Stimulated activated CD4-positive, alpha-beta T cell treated with anti-CD3 and anti-CD28 coated beads, TNF-alpha, amount 100 ng/mL, for 24 hours (primary cell): ENCODE measurements around the gene IFI30.

Experiments used
- DNase-seq, 3 experiments: peaks; one replicate each; pipeline ENCODE4 v3.0.0-alpha.2; 2020; ENCODE audit warnings: low read depth in 3 of 3

IFI30 gene

DNA sequence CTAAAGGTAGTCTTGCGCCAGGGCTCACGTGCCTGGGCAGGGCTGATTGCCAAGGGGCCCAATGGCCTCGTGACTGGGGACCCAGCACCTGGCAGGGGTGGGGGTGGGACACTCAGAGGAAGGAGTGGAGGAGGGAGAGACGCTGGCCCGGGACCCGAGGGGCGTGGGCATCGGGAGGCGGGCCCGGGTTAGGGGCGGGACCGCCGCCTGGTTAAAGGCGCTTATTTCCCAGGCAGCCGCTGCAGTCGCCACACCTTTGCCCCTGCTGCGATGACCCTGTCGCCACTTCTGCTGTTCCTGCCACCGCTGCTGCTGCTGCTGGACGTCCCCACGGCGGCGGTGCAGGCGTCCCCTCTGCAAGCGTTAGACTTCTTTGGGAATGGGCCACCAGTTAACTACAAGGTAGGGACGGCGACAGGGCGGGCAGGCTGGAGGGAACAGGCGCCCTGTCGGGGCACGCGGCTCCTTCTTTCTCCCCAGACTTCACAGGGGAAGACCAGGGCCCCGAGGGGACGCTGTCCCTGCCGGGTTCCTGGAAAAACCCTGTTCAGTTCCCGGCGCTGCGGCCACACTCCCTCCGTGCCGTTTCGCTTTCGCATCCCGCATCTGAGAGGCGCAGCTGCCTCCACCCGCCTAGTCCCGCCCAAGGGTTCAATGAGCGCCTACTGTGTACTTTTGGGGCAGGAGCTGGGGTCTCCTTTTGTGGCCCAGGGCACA, at the start of gene IFI30:
IFI30 (plus strand) TSS at position 242 of the 717 bp plus-strand sequence; CDS start at position 271, 29 bp downstream.
- DNase-seq: peak in 1 of 3 experiments; percentile 67

DNA sequence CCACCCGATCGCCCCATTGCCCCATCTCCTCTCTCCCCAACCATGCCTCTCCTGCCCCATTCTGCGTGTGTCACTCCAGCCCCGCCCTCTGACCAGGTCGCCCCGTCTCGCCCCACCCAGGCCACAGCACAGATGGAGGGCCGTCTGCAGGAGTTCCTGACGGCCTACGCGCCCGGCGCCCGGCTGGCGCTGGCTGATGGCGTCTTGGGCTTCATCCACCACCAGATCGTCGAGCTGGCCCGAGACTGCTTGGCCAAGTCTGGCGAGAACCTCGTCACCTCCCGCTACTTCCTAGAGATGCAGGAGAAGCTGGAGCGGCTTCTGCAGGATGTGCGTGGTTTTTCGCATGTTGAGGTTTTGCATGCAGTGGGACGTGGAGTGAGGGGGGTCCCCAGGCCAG, 49.8 kb upstream of the IFI30 start:
- DNase-seq: no peak

DNA sequence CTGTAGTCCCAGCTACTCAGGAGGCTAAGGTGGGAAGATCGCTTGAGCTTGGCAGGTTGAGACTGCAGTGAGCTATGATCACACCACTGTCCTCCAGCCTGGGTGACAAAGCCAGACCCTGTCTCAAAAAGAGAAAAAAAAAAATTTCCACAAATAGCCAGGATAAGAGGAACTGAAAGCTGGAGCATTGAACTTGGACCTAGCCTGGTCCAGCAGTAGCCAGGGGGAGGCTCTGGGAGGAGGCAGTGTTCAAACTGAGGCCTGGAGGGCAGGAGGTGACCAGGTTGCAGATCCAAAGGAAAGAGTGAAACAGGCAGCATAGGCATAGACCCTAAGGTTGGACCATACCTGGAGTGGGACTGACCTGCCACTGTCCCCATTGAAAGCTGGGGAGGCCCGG, 47.5 kb upstream of the IFI30 start:
- no peak for DNase-seq

DNA sequence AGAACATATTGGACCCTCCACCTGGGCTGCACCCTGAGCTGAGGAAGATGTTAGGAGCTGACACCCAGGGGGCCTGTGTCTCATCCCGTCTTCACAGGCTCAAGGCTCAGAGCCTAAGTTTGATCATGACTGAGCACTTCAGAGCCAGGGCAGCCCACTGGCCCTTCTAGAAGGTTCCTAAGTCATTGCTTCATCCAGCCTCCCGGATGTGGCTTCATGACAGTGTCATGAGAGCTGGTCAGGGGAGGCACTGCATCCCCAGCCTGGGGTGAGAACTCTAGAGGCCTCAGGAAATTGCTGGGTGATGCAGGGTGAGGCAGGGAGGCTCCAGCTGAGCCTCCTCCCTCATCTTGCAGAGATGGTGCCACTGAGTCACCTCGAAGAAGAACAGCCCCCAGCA, 45.6 kb upstream of the IFI30 start:
- no peak for DNase-seq

DNA sequence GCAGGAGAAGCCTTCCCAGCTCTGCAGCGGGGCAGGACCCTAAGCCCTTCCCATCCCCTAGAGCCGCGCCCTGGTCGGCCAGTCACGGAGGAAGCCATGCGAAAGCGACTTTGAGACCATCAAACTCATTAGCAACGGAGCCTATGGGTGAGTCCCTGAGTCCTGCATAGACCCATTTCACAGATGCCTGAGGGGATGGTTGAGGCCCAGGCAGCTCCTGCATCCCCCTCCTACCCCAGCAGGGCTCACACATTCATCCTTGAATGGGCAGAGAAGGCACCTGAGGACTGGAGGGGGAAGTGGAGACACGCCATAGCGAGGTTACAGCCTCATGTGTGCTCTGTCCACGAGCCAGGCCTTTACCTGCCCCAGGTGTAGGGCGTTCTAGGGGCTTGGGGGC, 44.8 kb upstream of the IFI30 start:
- no peak for DNase-seq

DNA sequence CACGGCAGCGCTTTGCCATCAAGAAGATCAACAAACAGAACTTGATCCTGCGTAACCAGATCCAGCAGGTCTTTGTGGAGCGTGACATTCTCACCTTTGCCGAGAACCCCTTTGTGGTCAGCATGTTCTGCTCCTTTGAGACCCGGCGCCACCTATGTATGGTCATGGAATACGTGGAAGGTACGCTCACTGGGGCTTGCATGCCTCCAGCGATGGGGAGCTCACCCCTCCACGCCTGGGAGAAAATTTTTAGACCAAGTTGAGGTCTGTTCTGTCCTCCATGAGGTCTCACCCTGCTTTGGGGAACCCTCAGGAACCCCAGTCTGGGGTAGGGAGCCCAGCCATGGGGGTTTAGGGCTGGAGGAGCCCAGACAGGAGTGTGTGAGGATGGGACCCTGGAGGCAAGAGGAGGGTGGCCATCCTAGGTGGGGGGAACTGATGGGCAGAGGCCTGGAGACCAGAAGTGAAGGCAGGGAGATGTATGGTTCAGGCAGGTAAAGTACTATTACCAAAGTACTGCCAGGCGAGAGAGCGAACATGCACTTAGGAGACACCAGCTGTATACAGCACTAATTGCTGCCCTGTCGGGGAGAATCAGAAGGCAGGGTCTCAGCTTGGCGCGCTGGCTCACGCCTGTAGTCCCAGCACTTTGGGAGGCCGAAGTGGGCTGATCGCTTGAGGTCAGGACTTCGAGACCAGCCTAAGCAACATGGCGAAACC, 42.9 kb upstream of the IFI30 start:
- no peak for DNase-seq

DNA sequence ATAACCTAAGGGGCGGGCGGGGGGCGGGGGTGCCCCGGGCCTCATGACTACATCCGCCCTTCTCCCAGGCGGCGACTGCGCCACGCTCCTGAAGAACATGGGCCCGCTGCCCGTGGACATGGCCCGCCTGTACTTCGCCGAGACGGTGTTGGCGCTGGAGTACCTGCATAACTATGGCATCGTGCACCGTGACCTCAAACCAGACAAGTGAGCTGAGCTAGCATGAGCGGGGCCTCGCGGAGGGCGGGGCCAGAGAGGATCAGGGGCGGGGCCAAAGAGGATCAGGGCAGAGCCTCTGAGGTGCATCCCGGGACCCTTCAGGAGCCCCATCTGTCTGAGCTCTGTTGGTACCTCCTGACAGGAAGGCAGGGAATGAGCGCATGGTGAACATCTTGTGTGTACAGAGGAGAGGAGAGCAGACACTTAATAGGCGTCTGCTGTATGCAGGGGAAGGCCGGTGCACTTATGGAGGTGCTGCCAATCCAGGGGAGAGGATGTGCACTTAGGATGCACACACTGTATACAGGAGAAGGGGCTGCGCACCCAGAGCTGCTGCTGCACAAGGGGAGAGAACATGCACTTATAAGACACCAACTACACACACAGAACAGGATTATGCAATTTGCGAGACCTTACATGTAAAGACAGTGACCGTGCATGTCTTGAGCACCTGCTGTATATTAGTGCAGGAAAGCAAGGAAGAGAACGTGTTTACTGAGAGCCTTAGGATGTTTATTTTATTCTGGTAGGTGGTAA, 41.6 kb upstream of the IFI30 start:
- no peak for DNase-seq

DNA sequence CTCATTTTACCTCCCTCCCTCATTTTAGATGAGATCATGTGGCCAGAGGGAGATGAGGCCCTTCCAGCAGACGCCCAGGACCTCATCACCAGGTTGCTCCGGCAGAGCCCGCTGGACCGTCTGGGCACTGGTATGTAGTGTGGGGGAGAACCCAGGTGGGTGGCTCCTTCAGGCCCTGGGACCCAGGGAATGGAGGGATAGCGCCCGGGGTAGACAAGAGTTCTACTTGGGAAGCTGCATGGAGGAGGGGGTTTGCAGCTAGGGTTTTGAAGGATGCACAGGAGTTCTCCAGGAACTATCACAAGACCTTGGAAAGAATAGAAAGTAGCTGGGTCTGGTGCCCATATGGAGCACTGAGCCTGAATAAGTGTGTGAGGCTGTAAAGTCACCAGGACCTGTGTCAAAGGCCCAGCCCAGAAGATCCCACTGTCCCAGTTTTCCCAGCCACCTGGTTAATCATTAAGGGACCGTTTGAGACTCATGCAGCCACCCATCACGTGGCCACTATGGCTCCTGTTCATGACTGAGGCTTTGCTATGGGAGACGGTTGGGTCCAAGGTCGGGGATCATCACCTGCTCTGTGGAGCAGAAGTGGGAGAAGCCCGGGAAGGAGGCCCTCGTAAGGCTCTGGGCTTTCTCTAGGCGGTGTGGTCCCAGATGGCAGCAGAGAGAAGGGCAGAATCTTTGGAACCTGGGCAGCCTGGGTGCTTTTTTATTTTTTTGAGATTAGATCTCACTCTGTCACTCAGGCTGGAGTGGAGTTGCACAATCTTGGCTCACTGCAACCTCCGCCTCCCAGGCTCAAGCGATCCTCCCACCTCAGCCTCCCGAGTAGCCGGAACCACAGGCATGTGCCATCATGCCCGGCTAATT, 37.7 kb upstream of the IFI30 start:
- DNase-seq: no peak

DNA sequence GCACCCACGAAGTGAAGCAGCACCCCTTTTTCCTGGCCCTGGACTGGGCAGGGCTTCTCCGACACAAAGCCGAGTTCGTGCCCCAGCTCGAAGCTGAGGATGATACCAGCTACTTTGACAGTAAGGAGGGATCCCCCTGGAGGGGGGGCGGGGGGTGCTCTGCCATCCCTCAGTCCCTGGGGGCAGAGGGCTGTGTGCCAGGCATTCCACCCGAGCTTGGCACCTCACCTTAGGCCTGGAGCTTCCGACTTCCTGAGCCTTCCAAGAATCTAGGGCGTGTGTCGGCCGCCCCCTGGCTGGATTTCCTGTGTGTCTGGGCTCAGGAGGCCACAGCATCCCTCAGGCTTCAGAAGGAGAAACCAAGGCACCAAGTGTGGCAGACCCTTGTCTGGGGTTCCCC, 36.4 kb upstream of the IFI30 start:
- DNase-seq: no peak

DNA sequence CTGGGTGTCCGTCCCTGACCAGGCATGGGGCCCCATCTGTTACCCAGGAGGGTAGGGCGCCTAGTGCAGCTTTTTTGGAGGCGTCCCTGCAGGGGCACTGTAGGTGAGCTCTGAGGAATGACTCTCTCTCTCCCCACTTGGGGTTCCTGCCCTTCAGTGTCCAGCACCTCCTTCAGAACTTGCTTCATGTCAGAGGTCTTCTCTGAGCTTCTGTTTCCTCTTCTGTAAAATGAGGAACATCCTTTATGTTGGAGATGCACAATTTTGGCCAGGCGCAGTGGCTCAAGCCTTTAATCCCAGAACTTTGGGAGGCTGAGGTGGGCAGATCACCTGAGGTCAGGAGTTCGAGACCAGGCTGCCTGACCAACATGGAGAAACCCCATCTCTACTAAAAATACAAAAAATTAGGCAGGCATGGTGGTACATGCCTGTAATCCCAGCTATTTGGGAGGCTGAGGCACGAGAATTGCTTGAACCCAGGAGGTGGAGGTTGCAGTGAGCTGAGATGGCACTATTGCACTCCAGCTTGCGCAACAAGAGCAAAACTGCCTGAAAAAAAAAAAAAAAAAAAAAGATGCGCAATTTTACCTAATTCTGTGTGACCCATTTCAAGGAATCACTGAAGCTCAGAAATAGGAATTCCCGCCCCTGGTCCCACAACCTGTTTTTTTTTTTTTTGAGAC, 35.8 kb upstream of the IFI30 start:
- no peak for DNase-seq

DNA sequence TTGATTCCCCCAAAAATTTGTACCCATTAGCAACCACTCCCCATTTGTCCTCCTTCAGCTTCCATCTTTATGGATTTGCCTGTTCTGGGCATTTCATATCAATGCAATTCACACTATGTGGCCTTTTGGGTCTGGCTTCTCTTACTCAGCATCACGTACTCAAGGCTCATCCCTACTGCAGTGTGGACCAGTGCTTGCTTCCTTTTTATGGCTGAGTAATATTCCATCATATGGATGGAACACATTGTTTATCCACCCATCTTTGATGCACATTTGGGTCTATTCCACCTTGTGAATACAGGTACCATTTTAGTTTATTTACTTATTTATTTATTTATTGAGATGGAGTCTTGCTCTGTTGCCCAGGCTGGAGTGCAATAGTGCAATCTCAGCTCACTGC, 33.1 kb upstream of the IFI30 start:
- DNase-seq: no peak

DNA sequence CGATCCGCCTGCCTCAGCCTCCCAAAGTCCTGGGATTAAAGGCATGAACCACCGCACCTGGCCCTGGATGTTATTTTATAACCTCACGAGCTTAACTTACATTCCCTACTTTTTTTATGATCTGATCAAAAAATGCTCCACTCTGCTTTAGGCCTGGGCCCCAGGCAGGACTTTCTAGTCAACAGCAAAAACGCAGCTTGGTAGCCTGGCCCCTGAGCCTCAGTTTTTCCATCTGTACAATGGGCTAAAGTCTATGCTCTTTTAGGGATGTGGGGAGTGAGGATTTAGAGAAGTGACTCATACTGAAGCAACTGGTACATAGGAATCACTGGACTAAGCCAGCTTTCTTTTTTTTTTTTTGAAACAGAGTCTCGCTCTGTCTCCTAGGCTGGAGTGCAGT, 32.6 kb upstream of the IFI30 start:
- DNase-seq: no peak

DNA sequence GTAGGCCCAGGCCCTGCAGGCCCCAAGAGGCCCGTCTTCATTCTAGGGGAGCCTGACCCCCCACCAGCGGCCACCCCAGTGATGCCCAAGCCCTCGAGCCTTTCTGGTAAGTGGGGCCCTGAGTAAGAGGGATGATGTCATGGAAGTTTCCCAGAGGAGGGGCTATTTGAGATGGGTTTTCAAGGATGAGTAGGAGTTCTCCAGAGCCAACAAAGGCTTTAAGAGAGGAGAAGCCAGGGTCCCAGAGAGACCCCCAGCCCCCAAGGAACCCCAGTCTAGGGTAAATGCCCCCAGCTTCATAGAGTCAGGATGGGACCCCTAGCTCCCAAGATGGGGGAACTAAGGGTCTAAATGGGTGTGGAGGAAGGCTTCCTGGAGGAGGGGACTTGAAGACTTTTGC, 29.7 kb upstream of the IFI30 start:
- DNase-seq: no peak

DNA sequence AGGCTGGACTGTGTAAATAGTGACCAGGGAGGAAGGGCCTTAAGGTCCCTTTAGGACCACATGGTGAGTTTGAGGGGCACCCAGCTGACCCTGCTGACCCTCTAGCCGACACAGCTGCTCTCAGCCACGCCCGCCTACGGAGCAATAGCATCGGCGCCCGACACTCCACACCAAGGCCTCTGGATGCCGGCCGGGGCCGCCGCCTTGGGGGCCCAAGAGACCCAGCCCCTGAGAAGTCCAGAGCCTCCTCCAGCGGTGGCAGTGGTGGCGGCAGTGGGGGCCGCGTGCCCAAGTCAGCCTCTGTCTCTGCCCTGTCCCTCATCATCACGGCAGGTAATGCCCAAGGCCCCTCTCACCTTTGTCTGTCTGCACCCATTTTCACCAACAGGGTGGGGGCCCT, 29.3 kb upstream of the IFI30 start:
- DNase-seq: no peak

DNA sequence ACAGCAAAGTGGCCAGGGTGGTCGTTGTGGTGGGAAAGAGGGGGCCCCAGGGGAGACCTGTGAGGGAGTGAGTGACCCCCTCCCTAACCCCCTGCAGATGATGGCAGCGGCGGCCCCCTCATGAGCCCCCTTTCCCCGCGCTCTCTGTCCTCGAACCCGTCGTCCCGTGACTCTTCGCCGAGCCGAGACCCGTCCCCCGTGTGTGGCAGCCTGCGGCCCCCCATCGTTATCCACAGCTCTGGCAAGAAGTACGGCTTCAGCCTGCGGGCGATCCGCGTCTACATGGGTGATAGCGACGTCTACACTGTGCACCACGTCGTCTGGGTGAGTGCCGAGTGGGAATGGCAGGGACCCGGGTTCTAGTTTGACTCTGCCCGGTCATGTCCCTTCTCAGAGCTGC, 28.7 kb upstream of the IFI30 start:
- no peak for DNase-seq

DNA sequence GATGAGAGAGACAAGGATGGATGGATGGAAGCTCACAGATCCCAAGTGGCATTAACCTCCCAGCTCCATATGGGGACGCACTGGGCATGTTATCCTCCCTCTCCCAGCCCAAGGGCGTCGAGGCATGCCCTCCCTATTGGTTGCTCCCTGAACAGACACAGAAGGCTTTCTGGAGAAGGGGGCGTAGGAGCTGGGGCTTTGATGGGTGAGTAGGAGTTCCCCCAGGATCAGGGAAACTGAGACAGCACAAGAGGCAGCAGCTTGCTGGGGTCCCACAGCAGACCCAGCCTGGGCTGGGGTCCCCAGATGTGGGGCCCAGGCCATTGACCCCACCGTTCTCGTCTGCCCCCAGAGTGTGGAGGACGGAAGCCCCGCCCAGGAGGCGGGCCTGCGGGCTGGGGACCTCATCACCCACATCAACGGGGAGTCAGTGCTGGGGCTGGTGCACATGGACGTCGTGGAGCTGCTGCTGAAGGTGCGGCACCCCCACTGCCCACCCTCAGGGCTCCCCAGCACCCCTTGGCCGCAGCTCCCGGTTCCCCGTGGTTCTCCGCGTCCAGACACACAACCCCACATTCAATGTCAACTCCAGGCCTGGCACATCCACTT, 28.1 kb upstream of the IFI30 start:
- DNase-seq: no peak

DNA sequence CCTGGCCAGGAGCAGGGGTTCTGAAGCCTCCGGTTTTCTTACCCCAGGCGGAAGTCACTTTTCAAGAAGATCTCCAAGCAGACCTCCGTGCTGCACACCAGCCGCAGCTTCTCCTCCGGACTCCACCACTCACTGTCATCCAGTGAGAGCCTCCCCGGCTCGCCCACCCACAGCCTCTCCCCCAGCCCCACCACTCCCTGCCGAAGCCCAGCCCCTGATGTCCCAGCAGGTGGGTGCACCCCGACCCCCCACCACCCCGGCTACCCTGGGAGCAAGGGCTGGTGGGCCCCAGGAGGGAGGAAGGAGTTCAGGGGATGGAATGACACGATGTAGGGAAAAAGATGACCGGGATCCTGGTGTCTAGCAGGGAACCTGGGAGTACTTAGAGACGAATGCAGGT, 26.2 kb upstream of the IFI30 start:
- no peak for DNase-seq

DNA sequence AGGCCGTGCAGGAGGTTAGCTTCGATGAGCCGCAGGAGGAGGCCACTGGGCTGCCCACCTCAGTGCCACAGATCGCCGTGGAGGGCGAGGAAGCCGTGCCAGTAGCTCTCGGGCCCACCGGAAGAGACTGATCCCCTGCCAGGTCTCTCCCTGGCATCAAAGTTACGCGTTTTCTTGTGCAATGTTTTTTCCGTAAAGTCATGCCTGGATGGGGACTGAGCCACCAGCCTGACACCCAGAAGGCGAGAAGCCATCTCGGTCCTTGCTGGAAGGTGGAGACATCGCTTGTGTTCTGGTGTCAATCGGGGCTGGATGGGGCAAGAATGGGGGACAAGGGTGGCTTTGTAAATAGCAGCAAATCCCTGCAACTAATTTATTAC, 24.0 kb upstream of the IFI30 start:
- no peak for DNase-seq

DNA sequence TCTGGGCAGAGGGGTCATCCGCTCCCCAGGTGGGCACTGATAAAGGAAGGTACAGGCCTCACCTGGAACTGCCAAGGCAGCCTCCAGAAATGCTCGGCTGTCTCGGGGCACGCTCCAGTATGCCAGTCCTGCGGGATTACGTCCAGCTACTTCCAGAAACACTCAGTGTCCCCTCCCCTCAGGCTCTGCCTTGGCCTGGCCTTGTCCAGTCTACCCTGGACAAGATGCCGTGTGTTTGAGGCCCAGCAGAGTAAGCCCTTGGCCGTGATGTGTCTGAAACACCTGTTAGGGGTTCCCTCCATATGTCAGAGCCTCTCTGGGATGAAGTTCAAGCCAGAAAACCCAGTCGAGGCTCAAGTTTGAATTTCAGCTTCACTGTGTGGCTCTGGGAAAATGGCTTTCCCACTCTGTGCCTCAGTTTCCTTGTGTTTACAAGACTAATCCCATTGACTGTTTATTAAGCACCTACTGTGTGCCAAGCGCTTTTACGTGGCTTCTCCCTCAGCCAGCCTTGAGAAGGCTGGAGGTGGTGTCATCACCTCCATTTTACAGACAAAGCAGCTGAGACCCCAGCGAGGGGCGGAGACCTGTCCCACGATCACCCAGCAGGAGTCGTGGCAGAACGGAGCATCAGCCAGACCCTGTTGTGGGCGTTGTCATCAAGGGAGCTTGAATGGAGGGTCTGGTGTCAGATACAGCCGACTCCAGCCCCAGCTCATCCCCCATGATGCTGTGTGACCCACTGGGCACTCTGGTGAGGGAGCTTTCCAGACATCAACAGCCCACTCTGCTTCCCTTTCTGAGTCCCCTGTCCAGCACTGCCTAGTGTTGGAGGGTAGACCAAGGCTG, 22.6 kb upstream of the IFI30 start:
- no peak for DNase-seq

DNA sequence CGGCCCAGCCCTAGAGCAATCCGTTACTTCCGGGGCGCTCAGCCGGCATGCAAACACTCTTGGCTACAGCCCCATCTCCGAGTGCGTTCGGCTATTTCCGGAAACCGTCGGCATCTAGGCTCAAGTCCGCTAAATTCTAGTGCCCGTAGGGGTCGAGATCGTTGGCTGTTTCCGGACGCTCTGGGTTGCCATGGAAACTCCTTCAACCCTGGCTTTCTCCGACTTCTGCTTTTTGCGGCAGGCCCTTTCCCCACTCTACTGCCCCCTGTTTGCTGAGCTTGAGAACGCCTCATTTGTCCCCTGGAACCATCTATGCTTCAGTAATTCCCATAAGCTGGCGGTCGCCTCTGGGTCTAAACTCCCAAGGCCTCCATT, 21.2 kb upstream of the IFI30 start:
- DNase-seq: peak; percentile 90 to 99 (median 95)
